ENCODE data around the gene SLC37A1. TPM values are rescaled to one million over a fixed set of nuclear protein-coding genes. Genes with fewer than 3 reads are reported as not detected.
"Not testable (repeated sequence)": the region's sequence is repeated elsewhere in the genome, so short reads cannot be mapped to it uniquely, and the experiment has no call there.

Gene SLC37A1
- total and polyA plus RNA-seq, 5 experiments from 2014 or later = 2.7 to 18.7 (median 6.9) TPM

DNA sequence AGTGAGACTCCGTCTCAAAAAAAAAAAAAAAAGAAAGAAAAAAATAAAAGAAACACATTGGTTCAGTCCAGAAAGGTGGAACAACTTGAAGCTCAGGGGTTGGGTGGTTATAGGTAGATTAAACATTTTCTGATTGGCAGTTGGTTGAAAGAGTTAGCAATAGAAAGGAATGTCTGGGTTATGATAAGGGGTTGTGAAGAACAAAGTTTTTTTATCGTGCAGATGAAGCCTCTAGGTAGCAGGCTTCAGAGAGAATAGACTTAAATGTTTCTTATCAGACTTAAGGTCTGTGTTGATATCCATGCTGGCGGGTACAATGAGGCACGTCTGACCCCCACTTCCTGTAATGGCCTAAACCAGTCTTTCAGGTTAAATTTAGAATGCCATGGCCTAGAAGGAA lies 94.8 kb downstream of the SLC37A1 start:
- Mint-ChIP-seq H3K9me3 (peaks cover 6 to 36% (median 17%) of the 10 kb centered on the region in 9 donors), H3K36me3 (peaks cover 0 to 5% (median 2%) of the 10 kb centered on the region in 3 donors), H3K27me3 (no peaks in the 10 kb centered on the region), H3K27ac (peak overlapping the region in 1 of 10 donors; percentile 56), H3K4me3 (no peak overlapping the region), H3K4me1 (peaks cover 3 to 12% (median 7%) of the 10 kb centered on the region in 4 donors)
- DNase-seq (no peak), ATAC-seq (no peak)
- POLR2A ChIA-PET = interaction anchor here (0.6 kb wide), 2 partner anchors 26 to 145 kb away, joined by 3 read pairs; no protein-coding TSS in a partner anchor

DNA sequence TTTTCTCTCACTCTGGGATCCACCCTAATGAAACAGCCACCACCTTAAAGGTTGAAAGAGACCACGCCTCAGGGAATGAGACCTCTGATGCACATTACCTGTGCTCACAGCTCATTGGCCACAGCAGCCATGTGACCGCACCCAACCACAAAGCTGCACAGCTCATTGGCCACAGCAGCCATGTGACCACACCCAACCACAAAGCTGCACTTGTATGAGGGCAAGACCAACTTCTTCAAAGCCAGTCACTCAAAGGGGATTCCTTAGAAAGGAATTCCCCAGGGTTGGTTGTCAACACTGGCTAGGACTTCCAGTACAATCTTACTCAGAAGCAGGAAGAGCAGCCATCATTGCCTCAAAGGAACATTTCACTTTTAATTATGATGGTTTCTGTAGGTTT lies 96.2 kb downstream of the SLC37A1 start:
- H3K27ac Mint-ChIP-seq = peak overlapping the region in 3 of 10 donors; percentile 13 to 69 (median 47)
- ATAC-seq = peak; percentile 21 to 77
- peaks cover 6 to 12% (median 8%) of the 10 kb centered on the region in 4 donors for H3K4me1 Mint-ChIP-seq
- peak overlapping the region in 1 of 10 donors; percentile 32 for H3K4me3 Mint-ChIP-seq
- peaks cover 0 to 31% (median 17%) of the 10 kb centered on the region in 9 donors for H3K9me3 Mint-ChIP-seq
- DNase-seq = peak in 6 of 10 donors; percentile 19 to 63 (median 42)
- H3K36me3 Mint-ChIP-seq = peaks cover 0 to 5% (median 2%) of the 10 kb centered on the region in 3 donors
- POLR2A ChIA-PET = no interaction called here
- no peaks in the 10 kb centered on the region for H3K27me3 Mint-ChIP-seq

DNA sequence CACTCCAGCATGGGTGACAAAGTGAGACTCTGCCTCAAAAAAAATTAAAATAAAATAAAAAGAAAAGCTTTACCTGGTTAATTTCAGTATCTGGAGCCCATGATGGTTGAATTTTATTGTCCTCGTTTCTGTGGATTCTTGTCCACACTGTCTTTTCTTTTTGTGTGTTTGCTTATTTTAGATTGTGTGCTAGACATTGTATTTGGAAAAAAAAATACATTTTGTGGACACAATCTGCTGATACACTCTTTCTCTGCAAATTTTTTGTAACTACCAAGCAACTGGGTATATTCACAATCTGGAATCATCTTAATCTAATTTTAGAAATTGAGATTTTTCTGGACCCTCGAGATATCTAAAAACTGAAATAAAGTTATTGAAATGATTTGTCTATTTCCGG lies 98.2 kb downstream of the SLC37A1 start:
- Mint-ChIP-seq H3K9me3 (peaks cover 0 to 17% (median 5%) of the 10 kb centered on the region in 9 donors), H3K4me3 (no peak overlapping the region), H3K27ac (no peak overlapping the region), H3K27me3 (no peaks in the 10 kb centered on the region), H3K36me3 (peaks cover 0 to 5% (median 2%) of the 10 kb centered on the region in 3 donors), H3K4me1 (peaks cover 6 to 12% (median 9%) of the 10 kb centered on the region in 4 donors)
- ATAC-seq = no peak
- POLR2A ChIA-PET = no interaction called here
- no peak for DNase-seq

- Mint-ChIP-seq H3K27me3 (no peaks in the 10 kb centered on the region), H3K4me3 (no peak overlapping the region), H3K4me1 (peaks cover 6 to 12% (median 9%) of the 10 kb centered on the region in 4 donors), H3K36me3 (peaks cover 0 to 5% (median 2%) of the 10 kb centered on the region in 3 donors), H3K9me3 (peaks cover 0 to 17% (median 5%) of the 10 kb centered on the region in 9 donors), H3K27ac (no peak overlapping the region)
- DNase-seq (no peak), ATAC-seq (no peak)
- POLR2A ChIA-PET = no interaction called here
Observed at GRCh38 chr21:42612390-42612789, 98.7 kb downstream of the SLC37A1 start.

- H3K4me1 Mint-ChIP-seq = peaks cover 6 to 12% (median 9%) of the 10 kb centered on the region in 4 donors
- H3K4me3 Mint-ChIP-seq = no peak overlapping the region
- ATAC-seq = no peak
- no peak for DNase-seq
- peak overlapping the region in 2 of 10 donors; percentile 7 to 60 for H3K27ac Mint-ChIP-seq
- H3K27me3 Mint-ChIP-seq = no peaks in the 10 kb centered on the region
- POLR2A ChIA-PET = interaction anchor here (1.4 kb wide), 1 partner anchor 133 kb away, joined by 9 read pairs; no protein-coding TSS in a partner anchor
- peaks cover 0 to 17% (median 5%) of the 10 kb centered on the region in 9 donors for H3K9me3 Mint-ChIP-seq
- H3K36me3 Mint-ChIP-seq = peaks cover 0 to 5% (median 2%) of the 10 kb centered on the region in 3 donors
Observed at GRCh38 chr21:42613756-42614155, 100.1 kb downstream of the SLC37A1 start.

GRCh38 chr21:42614396-42614795 lies 100.7 kb downstream of the SLC37A1 start:
- POLR2A ChIA-PET = interaction anchor here (0.5 to 1.4 kb wide), 4 partner anchors 133 to 279 kb away, joined by 3 to 9 read pairs (median 4); partner anchors contain the start of gene NDUFV3
- Mint-ChIP-seq H3K4me1 (peaks cover 6 to 12% (median 9%) of the 10 kb centered on the region in 4 donors), H3K4me3 (no peak overlapping the region), H3K27me3 (peaks cover 0 to 2% (median 0%) of the 10 kb centered on the region in 5 donors), H3K9me3 (peaks cover 0 to 13% (median 5%) of the 10 kb centered on the region in 9 donors), H3K27ac (peak overlapping the region in 1 of 10 donors; percentile 84), H3K36me3 (peaks cover 0 to 5% (median 2%) of the 10 kb centered on the region in 3 donors)
- DNase-seq (peak in 7 of 10 donors; percentile 30 to 65 (median 47)), ATAC-seq (peak; percentile 63 to 70)

DNA sequence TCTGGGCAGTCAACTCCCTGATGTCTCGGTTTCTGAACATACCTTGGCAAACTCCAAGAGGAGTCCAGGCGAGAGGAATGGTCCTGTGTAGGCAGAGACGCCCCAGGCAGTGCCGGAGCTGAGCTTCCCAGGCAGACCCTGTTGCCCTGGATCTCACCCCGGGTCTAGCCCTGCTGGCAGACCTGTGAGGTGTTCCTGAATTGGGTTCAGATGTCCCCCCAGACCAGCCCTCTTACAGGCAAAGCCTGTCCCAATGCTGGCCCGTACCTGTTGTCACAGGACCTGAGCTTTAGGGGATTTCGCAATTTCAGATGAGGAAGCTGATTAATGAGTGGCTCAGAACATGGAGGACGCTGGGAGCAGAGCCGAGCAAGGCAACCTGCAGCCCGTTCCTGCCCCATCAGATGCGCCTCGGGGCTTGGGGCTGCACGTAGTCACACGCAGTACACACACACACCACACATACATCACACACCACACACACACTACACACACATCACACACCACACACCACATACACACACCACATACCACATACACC lies 101.2 kb downstream of the SLC37A1 start:
- peak; percentile 72 to 76 for ATAC-seq
- Mint-ChIP-seq H3K4me3 (no peak overlapping the region), H3K27me3 (peaks cover 0 to 3% (median 0%) of the 10 kb centered on the region in 5 donors), H3K9me3 (peaks cover 0 to 9% (median 4%) of the 10 kb centered on the region in 9 donors), H3K27ac (no peak overlapping the region), H3K4me1 (peaks cover 3 to 9% (median 6%) of the 10 kb centered on the region in 4 donors), H3K36me3 (peaks cover 0 to 5% (median 2%) of the 10 kb centered on the region in 3 donors)
- POLR2A ChIA-PET = interaction anchor here (0.5 to 1.4 kb wide), 4 partner anchors 132 to 279 kb away, joined by 3 to 9 read pairs (median 4); partner anchors contain the start of gene NDUFV3
- peak in 9 of 10 donors; percentile 17 to 69 (median 50) for DNase-seq

GRCh38 chr21:42615377-42615776 lies 101.7 kb downstream of the SLC37A1 start:
- H3K4me3 Mint-ChIP-seq, H3K27me3 Mint-ChIP-seq, H3K4me1 Mint-ChIP-seq, ATAC-seq, H3K36me3 Mint-ChIP-seq, H3K9me3 Mint-ChIP-seq, H3K27ac Mint-ChIP-seq: not testable (repeated sequence)
- DNase-seq = peak in 1 of 10 donors; percentile 5
- POLR2A ChIA-PET = interaction anchor here (1.4 kb wide), 1 partner anchor 132 kb away, joined by 9 read pairs; no protein-coding TSS in a partner anchor

DNA sequence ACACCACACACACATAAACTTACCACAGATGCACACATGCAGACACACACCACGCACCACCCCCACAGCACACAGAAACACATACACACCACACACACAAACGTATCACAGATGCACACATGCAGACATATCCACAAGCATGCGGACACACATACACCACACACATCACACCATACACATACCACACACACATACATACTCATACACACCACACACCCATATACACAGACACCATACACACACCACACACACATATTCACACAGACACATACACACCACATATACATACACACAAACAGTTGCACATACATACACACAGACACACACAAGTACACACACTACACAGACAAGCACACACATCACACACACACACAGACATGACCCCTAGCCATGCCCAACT lies 102.3 kb downstream of the SLC37A1 start:
- DNase-seq (no peak), ATAC-seq (no peak)
- Mint-ChIP-seq H3K9me3 (peaks cover 0 to 9% (median 4%) of the 10 kb centered on the region in 9 donors), H3K27ac (no peak overlapping the region), H3K4me3 (no peak overlapping the region), H3K4me1 (peaks cover 0 to 10% (median 1%) of the 10 kb centered on the region in 4 donors), H3K27me3 (peaks cover 0 to 3% (median 1%) of the 10 kb centered on the region in 5 donors), H3K36me3 (peaks cover 0 to 5% (median 2%) of the 10 kb centered on the region in 3 donors)
- POLR2A ChIA-PET = interaction anchor here (1.1 to 1.4 kb wide), 4 partner anchors 18 to 132 kb away, joined by 3 to 4 read pairs (median 3); no protein-coding TSS in a partner anchor

DNA sequence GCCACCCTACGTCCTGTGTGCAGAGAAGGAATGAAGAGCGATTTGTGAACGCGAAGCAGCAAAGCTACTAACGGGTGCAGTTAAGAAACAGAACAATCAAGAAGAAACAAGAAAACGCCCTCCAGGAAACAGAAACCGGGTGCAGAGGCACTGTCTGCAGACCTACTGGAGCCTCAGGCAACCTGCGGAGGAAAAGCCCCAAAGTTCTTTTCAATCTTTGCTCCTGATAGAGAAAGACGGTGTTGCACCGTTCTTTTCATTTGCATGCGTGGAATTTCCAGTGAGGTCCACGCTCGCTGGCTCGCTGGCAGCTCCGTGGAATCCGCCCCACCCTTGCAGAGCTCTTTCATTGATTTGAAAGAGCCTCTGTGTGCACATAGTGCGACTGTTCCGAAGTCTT lies 102.8 kb downstream of the SLC37A1 start:
- peaks cover 0 to 10% (median 1%) of the 10 kb centered on the region in 4 donors for H3K4me1 Mint-ChIP-seq
- no peak overlapping the region for H3K4me3 Mint-ChIP-seq
- POLR2A ChIA-PET = interaction anchor here (1.1 to 1.4 kb wide), 4 partner anchors 19 to 131 kb away, joined by 3 to 4 read pairs (median 3); no protein-coding TSS in a partner anchor
- DNase-seq (peak in 6 of 10 donors; percentile 16 to 59 (median 35)), ATAC-seq (peak; percentile 22 to 44)
- peaks cover 0 to 5% (median 2%) of the 10 kb centered on the region in 3 donors for H3K36me3 Mint-ChIP-seq
- H3K27me3 Mint-ChIP-seq = peaks cover 0 to 3% (median 1%) of the 10 kb centered on the region in 5 donors
- peaks cover 0 to 9% (median 4%) of the 10 kb centered on the region in 9 donors for H3K9me3 Mint-ChIP-seq
- peak overlapping the region in 1 of 10 donors; percentile 78 for H3K27ac Mint-ChIP-seq

DNA sequence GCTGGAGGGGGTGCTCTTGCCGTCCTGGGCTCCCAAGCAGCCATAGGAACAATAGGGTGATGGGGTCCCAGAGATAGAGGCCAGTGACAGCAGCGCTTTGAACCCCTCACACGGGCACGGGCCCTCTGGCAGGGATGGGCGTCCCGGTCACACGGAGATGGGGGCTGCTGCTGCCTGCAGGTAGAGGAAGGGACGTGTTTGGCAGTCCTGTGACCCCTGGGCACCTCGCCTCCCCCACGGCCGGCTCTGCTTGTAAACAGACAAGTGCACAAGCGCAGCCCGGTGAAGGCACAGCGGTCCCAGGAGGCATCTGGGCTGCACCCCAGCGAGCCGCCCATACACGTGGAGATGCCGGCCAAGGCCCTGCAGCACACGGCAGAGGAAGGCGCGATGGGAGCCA lies 103.3 kb downstream of the SLC37A1 start:
- peak overlapping the region in 1 of 10 donors; percentile 78 for H3K27ac Mint-ChIP-seq

DNA sequence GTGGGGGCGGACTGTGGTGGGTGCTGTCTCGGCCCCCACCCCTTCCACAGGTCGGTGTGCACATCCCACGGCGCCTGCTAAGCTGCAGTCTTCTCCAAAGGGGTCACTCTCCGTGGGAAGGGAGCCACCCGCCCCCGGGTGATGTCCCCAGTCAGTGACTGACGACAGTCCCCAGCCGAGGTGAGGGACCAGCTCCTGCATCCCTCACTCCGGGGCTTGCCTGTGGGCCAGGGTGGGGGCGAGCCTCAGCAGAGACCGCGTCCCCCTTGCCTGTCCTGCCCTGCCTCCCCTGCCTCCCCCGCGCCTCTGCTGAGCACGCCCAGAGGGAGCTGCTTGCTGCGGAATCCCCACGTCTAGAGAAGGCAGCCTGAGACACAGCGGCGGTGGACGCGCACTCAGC lies 103.8 kb downstream of the SLC37A1 start:
- Mint-ChIP-seq H3K27ac (no peak overlapping the region), H3K4me1 (peaks cover 0 to 10% (median 1%) of the 10 kb centered on the region in 4 donors), H3K36me3 (peaks cover 0 to 3% (median 0%) of the 10 kb centered on the region in 3 donors), H3K9me3 (peaks cover 0 to 3% (median 0%) of the 10 kb centered on the region in 9 donors), H3K27me3 (peaks cover 0 to 3% (median 1%) of the 10 kb centered on the region in 5 donors), H3K4me3 (no peak overlapping the region)
- POLR2A ChIA-PET = no interaction called here
- no peak for ATAC-seq
- no peak for DNase-seq

More for the DNA sequence above, 103.3 kb downstream of the SLC37A1 start:
- Mint-ChIP-seq H3K4me3 (no peak overlapping the region), H3K4me1 (peaks cover 0 to 10% (median 1%) of the 10 kb centered on the region in 4 donors), H3K9me3 (peaks cover 0 to 8% (median 3%) of the 10 kb centered on the region in 9 donors), H3K27me3 (peaks cover 0 to 3% (median 1%) of the 10 kb centered on the region in 5 donors), H3K36me3 (peaks cover 0 to 5% (median 0%) of the 10 kb centered on the region in 3 donors)
- DNase-seq = no peak
- POLR2A ChIA-PET = interaction anchor here (1.1 to 1.4 kb wide), 4 partner anchors 19 to 131 kb away, joined by 3 to 4 read pairs (median 3); no protein-coding TSS in a partner anchor
- ATAC-seq = no peak

All from naive thymus-derived CD8-positive, alpha-beta T cell (primary cell).